Fibroblast of skin of abdomen (primary cell): ENCODE data around the gene TYW1. TPM values are rescaled to one million over a fixed set of nuclear protein-coding genes. Genes with fewer than 3 reads are reported as not detected.
"Not testable (repeated sequence)": the region's sequence is repeated elsewhere in the genome, so short reads cannot be mapped to it uniquely, and the experiment has no call there.

Experiments used
- DNase-seq: peaks from one replicate; pipeline ENCODE4 v3.0.0-alpha.2; 2013
- polyA plus RNA-seq, 2 experiments: library from polyadenylated mRNA; unstranded; fragments of 120-200 nt; gene quantifications; one replicate each; pipeline ENCODE4 v1.2.1, GENCODE V29; 2013; ENCODE audit not compliant: insufficient read length in 2 of 2

TYW1 gene
- 14.7 TPM for polyA plus RNA-seq (2013, experiment 1 of 2; ENCODE audit: insufficient read length)
- polyA plus RNA-seq (2013, experiment 2 of 2; ENCODE audit: insufficient read length), result 13.4 TPM

- peak; percentile 98 for DNase-seq
These were observed at the start of gene TYW1 for GRCh38 chr7:66996444-66997191. Gene TYW1, plus strand, starts transcription at chr7:66996833. Its CDS starts 146 bp downstream, at chr7:66996979.

GRCh38 chr7:66948480-66949109 is 48.0 kb upstream of the TYW1 start:
- no peak for DNase-seq

GRCh38 chr7:66950311-66950710 is 46.3 kb upstream of the TYW1 start:
- DNase-seq, result no peak

- no peak for DNase-seq
These were observed 45.9 kb upstream of the TYW1 start for GRCh38 chr7:66950763-66951162.

- DNase-seq, result peak; percentile 45
These were observed 44.1 kb upstream of the TYW1 start for GRCh38 chr7:66952343-66953043.

GRCh38 chr7:66953044-66953427 is 43.6 kb upstream of the TYW1 start:
- DNase-seq, result no peak

GRCh38 chr7:66957595-66958290 is 38.9 kb upstream of the TYW1 start:
- DNase-seq, result no peak

GRCh38 chr7:66958538-66959350 is 37.9 kb upstream of the TYW1 start:
- DNase-seq, result no peak

- no peak for DNase-seq
These were observed 36.4 kb upstream of the TYW1 start for GRCh38 chr7:66960192-66960591.

GRCh38 chr7:66961096-66961495 is 35.5 kb upstream of the TYW1 start:
- no peak for DNase-seq

- peak; percentile 46 for DNase-seq
These were observed 32.2 kb upstream of the TYW1 start for GRCh38 chr7:66964411-66964810.

- DNase-seq, result no peak
These were observed 29.6 kb upstream of the TYW1 start for GRCh38 chr7:66967029-66967428.

GRCh38 chr7:66969001-66969400 is 27.6 kb upstream of the TYW1 start:
- DNase-seq, result not testable (repeated sequence)

GRCh38 chr7:66970310-66970709 is 26.3 kb upstream of the TYW1 start:
- no peak for DNase-seq

GRCh38 chr7:66974986-66975590 is 21.5 kb upstream of the TYW1 start:
- DNase-seq, result no peak

GRCh38 chr7:66978312-66978711 is 18.3 kb upstream of the TYW1 start:
- DNase-seq, result not testable (repeated sequence)

GRCh38 chr7:66979013-66979412 is 17.6 kb upstream of the TYW1 start:
- not testable (repeated sequence) for DNase-seq

GRCh38 chr7:66980336-66980735 is 16.3 kb upstream of the TYW1 start:
- not testable (repeated sequence) for DNase-seq

GRCh38 chr7:66989552-66989951 is 7.1 kb upstream of the TYW1 start:
- DNase-seq, result not testable (repeated sequence)

GRCh38 chr7:66994051-66994450 is 2.6 kb upstream of the TYW1 start:
- DNase-seq, result not testable (repeated sequence)

GRCh38 chr7:66994691-66995049 is 2.0 kb upstream of the TYW1 start:
- peak; percentile 84 for DNase-seq
